DOHH2 (cell line): ENCODE measurements around the gene FFAR4.

Source experiments
- H3F3A ChIP-seq: fragments of 200-600 bp; sonication (generic), shearing (Covaris generic); 2 replicates; pipeline ENCODE4 v1.6.0; 2016; ENCODE audit warnings: antibody characterized with exemption, mild to moderate bottlenecking; ENCODE audit not compliant: control insufficient read depth, insufficient read depth
- H3K27ac ChIP-seq: fragments of 200-600 bp; sonication (generic); 2 replicates; pipeline ENCODE4 v1.5.1; 2014; ENCODE audit warnings: low read depth, mild to moderate bottlenecking, low read length, moderate library complexity
- H3K27me3 ChIP-seq: fragments of 200-600 bp; sonication (generic); 2 replicates; pipeline ENCODE4 v1.6.1; 2014; ENCODE audit warnings: mild to moderate bottlenecking, low read length, mixed read lengths; ENCODE audit not compliant: control insufficient read depth
- H3K36me3 ChIP-seq: fragments of 200-600 bp; sonication (generic); 2 replicates; pipeline ENCODE4 v1.6.1; 2014; ENCODE audit warnings: mild to moderate bottlenecking, low read length, moderate library complexity, mixed read lengths; ENCODE audit not compliant: control insufficient read depth
- H3K4me1 ChIP-seq: fragments of 200-600 bp; sonication (generic); 2 replicates; pipeline ENCODE4 v1.6.1; 2014; ENCODE audit warnings: mild to moderate bottlenecking, low read length, mixed read lengths; ENCODE audit not compliant: control insufficient read depth
- H3K4me2 ChIP-seq: fragments of 200-600 bp; sonication (generic); 2 replicates; pipeline ENCODE4 v1.6.0; 2014; ENCODE audit warnings: mild to moderate bottlenecking, low read length, moderate library complexity
- H3K4me3 ChIP-seq: fragments of 200-600 bp; sonication (generic); 2 replicates; pipeline ENCODE4 v1.5.1; 2014; ENCODE audit warnings: mild to moderate bottlenecking, low read length, mixed read lengths
- H3K79me2 ChIP-seq: fragments of 200-600 bp; sonication (generic); 2 replicates; pipeline ENCODE4 v1.6.1; 2014; ENCODE audit warnings: mild to moderate bottlenecking, low read length, mixed read lengths; ENCODE audit not compliant: control insufficient read depth
- H3K9me2 ChIP-seq: fragments of 200-600 bp; sonication (generic); replicated peaks from 2 replicates; pipeline ENCODE4 v1.6.1; 2014; ENCODE audit warnings: mild to moderate bottlenecking, low read length, mixed read lengths; ENCODE audit not compliant: control insufficient read depth
- H3K9me3 ChIP-seq: fragments of 200-600 bp; sonication (generic); 2 replicates; pipeline ENCODE4 v1.6.1; 2014; ENCODE audit warnings: antibody characterized with exemption, low read length, mixed read lengths; ENCODE audit not compliant: control insufficient read depth, insufficient read depth
- H4K20me1 ChIP-seq: fragments of 200-600 bp; sonication (generic); 2 replicates; pipeline ENCODE4 v1.6.0; 2014; ENCODE audit warnings: low read depth, mild to moderate bottlenecking, antibody characterized with exemption, low read length, moderate library complexity; ENCODE audit not compliant: control insufficient read depth, insufficient read depth
- EZH2phosphoT487 ChIP-seq: fragments of 200-600 bp; sonication (generic); IDR thresholded peaks from 2 replicates; pipeline ENCODE4 v1.6.1; 2017; ENCODE audit warnings: borderline replicate concordance, mild to moderate bottlenecking, antibody characterized with exemption, low read length, moderate library complexity, mixed read lengths
- TF ChIP-seq, protein P1 (sequence below): fragments of 200-600 bp; sonication (generic); IDR thresholded peaks from one replicate; pipeline ENCODE4 v1.5.1; 2014; ENCODE audit warnings: antibody characterized with exemption, mild to moderate bottlenecking, low read depth, low read length; ENCODE audit not compliant: poor library complexity, severe bottlenecking

The FFAR4 gene

GRCh38 chr10:93559490-93559889 lies 7.0 kb upstream of the FFAR4 start:
- Histone ChIP-seq H3K4me1 (no peaks in the 10 kb centered on the region), H3K36me3 (no peaks in the 10 kb centered on the region)
- TF ChIP-seq, protein P1, sequence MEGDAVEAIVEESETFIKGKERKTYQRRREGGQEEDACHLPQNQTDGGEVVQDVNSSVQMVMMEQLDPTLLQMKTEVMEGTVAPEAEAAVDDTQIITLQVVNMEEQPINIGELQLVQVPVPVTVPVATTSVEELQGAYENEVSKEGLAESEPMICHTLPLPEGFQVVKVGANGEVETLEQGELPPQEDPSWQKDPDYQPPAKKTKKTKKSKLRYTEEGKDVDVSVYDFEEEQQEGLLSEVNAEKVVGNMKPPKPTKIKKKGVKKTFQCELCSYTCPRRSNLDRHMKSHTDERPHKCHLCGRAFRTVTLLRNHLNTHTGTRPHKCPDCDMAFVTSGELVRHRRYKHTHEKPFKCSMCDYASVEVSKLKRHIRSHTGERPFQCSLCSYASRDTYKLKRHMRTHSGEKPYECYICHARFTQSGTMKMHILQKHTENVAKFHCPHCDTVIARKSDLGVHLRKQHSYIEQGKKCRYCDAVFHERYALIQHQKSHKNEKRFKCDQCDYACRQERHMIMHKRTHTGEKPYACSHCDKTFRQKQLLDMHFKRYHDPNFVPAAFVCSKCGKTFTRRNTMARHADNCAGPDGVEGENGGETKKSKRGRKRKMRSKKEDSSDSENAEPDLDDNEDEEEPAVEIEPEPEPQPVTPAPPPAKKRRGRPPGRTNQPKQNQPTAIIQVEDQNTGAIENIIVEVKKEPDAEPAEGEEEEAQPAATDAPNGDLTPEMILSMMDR, result no peak
- TF ChIP-seq EZH2phosphoT487, result no peak

GRCh38 chr10:93560541-93560940 lies 5.9 kb upstream of the FFAR4 start:
- H3K4me1 ChIP-seq, result no peaks in the 10 kb centered on the region
- no peaks in the 10 kb centered on the region for H3K36me3 ChIP-seq
- H3K9me2 ChIP-seq, result no peaks in the 10 kb centered on the region
- H3K4me2 ChIP-seq, result no peak overlapping the region
- H3F3A ChIP-seq, result no peaks in the 10 kb centered on the region
- no peak overlapping the region for H3K27ac ChIP-seq
- no peak for TF ChIP-seq EZH2phosphoT487
- TF ChIP-seq, protein P1, result no peak
- peaks cover 6% of the 10 kb centered on the region for H3K27me3 ChIP-seq
- no peaks in the 10 kb centered on the region for H4K20me1 ChIP-seq
- H3K9me3 ChIP-seq, result no peaks in the 10 kb centered on the region
- no peak overlapping the region for H3K4me3 ChIP-seq
- no peaks in the 10 kb centered on the region for H3K79me2 ChIP-seq

More at GRCh38 chr10:93559490-93559889, 7.0 kb upstream of the FFAR4 start:
- no peak overlapping the region for H3K27ac ChIP-seq
- H3K9me3 ChIP-seq, result no peaks in the 10 kb centered on the region
- peaks cover 6% of the 10 kb centered on the region for H3K27me3 ChIP-seq
- no peak overlapping the region for H3K4me3 ChIP-seq
- no peaks in the 10 kb centered on the region for H3K79me2 ChIP-seq
- H3K4me2 ChIP-seq, result no peak overlapping the region
- H3F3A ChIP-seq, result no peaks in the 10 kb centered on the region
- H3K9me2 ChIP-seq, result no peaks in the 10 kb centered on the region
- no peaks in the 10 kb centered on the region for H4K20me1 ChIP-seq

DNA sequence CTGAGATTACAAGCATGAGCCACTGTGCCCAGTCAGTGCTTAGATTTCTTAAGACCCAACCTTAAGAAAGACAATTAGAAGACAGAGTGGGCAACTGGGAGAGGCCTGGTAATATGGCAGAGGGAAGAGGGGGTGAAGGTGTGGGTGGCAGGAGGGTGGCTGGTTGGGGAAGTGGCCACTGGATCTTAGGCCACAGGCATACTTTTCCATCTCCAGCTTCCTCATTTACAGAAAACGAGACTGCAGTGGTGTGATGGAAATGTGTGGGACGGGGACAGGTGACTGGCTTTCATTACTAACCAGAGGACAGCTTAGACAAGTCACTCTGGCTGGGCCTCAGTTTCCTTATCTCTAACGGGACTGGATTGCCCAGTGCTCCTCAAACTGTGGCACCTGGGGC lies 1.0 kb upstream of the FFAR4 start:
- Histone ChIP-seq H3K9me2 (no peaks in the 10 kb centered on the region), H3K4me3 (no peak overlapping the region), H3K36me3 (no peaks in the 10 kb centered on the region), H3K27me3 (peaks cover 6% of the 10 kb centered on the region), H3K27ac (no peak overlapping the region), H3F3A (no peaks in the 10 kb centered on the region), H3K79me2 (no peaks in the 10 kb centered on the region), H3K4me2 (no peak overlapping the region), H4K20me1 (no peaks in the 10 kb centered on the region), H3K9me3 (no peaks in the 10 kb centered on the region), H3K4me1 (no peaks in the 10 kb centered on the region)
- TF ChIP-seq, protein P1, result no peak
- no peak for TF ChIP-seq EZH2phosphoT487
